Neural crest cell (in vitro differentiated cells): ENCODE data around the gene PTPRG. TPM values are rescaled to one million over a fixed set of nuclear protein-coding genes. Genes with fewer than 3 reads are reported as not detected.

Experiments used
- DNase-seq: peaks from one replicate; pipeline ENCODE4 v3.0.0; 2021; ENCODE audit warnings: low read depth, mixed read lengths, low spot score
- H3K27ac Mint-ChIP-seq: one replicate; pipeline ENCODE4 v1.8.0; 2021; ENCODE audit warnings: mild to moderate bottlenecking, mixed read lengths; ENCODE audit not compliant: unreplicated experiment
- H3K27me3 Mint-ChIP-seq: 2 replicates; pipeline ENCODE4 v1.8.0; 2021; ENCODE audit warnings: low read depth, mild to moderate bottlenecking, mixed read lengths
- H3K36me3 Mint-ChIP-seq: 2 replicates; pipeline ENCODE4 v1.8.0; 2021; ENCODE audit warnings: low read depth, mild to moderate bottlenecking, mixed read lengths
- H3K4me1 Mint-ChIP-seq: 2 replicates; pipeline ENCODE4 v1.8.0; 2021; ENCODE audit warnings: mixed read lengths
- H3K4me3 Mint-ChIP-seq: one replicate; pipeline ENCODE4 v1.8.0; 2021; ENCODE audit warnings: mild to moderate bottlenecking, mixed read lengths
- H3K9me3 Mint-ChIP-seq: 2 replicates; pipeline ENCODE4 v1.8.0; 2021; ENCODE audit warnings: mixed read lengths
- total RNA-seq: library from RNA; stranded (reverse); gene quantifications from 2 replicates; pipeline ENCODE4 v1.2.1, GENCODE V29; 2021
- TF ChIP-seq, protein P1 (sequence below): fragments of 200-600 bp; sonication (generic); conservative IDR thresholded peaks from 2 replicates; pipeline ENCODE4 v1.5.0; 2021; ENCODE audit warnings: antibody characterized with exemption, mild to moderate bottlenecking

PTPRG gene
- total RNA-seq, 1 donor from 2014 or later, result 41.2 TPM

- Mint-ChIP-seq H3K9me3 (peaks cover 13% of the 10 kb centered on the region), H3K36me3 (peaks cover 17% of the 10 kb centered on the region), H3K4me3 (no peak overlapping the region), H3K27me3 (no peaks in the 10 kb centered on the region), H3K27ac (no peak overlapping the region), H3K4me1 (peaks cover 8% of the 10 kb centered on the region)
- no peak for DNase-seq
- TF ChIP-seq, protein P1, sequence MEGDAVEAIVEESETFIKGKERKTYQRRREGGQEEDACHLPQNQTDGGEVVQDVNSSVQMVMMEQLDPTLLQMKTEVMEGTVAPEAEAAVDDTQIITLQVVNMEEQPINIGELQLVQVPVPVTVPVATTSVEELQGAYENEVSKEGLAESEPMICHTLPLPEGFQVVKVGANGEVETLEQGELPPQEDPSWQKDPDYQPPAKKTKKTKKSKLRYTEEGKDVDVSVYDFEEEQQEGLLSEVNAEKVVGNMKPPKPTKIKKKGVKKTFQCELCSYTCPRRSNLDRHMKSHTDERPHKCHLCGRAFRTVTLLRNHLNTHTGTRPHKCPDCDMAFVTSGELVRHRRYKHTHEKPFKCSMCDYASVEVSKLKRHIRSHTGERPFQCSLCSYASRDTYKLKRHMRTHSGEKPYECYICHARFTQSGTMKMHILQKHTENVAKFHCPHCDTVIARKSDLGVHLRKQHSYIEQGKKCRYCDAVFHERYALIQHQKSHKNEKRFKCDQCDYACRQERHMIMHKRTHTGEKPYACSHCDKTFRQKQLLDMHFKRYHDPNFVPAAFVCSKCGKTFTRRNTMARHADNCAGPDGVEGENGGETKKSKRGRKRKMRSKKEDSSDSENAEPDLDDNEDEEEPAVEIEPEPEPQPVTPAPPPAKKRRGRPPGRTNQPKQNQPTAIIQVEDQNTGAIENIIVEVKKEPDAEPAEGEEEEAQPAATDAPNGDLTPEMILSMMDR, result no peak
Measured at GRCh38 chr3:62175161-62175560, 613.8 kb downstream of the PTPRG start.

DNA sequence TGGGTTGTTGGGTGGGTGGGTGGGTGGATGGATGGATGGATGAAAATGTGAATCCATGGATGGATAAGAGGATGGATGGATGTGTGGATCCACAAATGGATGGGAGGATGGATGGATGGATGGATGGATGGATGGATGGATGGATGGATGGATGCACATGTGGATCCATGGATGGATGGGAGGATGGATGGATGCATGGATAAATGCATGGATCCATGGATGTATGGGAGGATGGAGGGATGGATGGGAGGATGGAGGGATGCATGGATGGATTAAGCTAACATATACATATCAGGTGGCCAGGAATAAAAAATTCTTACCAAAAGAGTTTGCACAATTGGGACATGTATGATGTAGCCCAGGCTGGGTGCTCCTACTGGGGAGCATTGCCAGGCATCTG, 616.7 kb downstream of the PTPRG start:
- Mint-ChIP-seq H3K27me3 (no peaks in the 10 kb centered on the region), H3K36me3 (peaks cover 4% of the 10 kb centered on the region), H3K4me3 (no peak overlapping the region), H3K9me3 (no peaks in the 10 kb centered on the region), H3K4me1 (no peaks in the 10 kb centered on the region), H3K27ac (no peak overlapping the region)
- TF ChIP-seq, protein P1, result no peak
- no peak for DNase-seq

DNA sequence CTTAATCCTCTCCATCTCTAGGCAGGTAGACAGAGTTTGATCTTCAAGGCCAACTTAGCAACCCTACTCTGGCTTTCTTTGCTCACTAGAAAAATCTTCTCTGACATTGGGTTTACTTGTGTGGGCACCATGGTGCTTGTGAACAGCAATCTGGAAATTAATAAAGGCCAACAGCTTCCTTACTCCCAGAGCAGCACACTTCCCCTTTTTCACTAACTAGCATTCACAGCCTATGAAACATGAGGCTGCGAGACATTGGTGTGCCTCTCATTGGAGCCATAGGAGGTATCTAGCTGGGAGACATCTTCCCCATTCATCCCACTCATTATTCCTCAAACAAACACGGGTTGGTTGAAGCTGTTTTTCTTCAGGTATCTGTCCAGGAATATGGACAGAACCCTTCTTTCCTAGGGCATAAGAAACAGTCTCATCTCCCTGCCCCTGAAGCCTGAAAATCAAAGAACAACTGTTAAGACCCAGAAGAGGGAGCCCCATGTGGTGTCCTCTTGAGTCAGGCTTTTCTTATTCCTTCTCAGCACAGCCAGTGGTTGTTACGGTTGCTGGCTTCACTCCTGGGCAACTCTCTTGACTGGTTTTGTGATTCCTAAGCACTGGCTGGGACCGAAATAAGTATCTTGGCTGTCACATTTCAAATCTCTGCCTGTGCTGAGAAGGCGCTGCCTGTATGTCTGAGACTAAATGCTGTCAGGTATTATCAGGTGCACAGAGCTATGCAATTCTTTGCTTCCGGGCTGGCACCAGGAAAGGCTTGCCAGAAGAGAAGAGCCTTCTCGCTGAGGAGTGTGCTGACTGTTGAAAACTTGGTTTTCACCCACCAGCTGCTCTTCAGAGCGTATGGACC, 617.6 kb downstream of the PTPRG start:
- no peak for DNase-seq
- TF ChIP-seq, protein P1, result no peak
- Mint-ChIP-seq H3K36me3 (peaks cover 4% of the 10 kb centered on the region), H3K4me3 (no peak overlapping the region), H3K27ac (no peak overlapping the region), H3K27me3 (no peaks in the 10 kb centered on the region), H3K9me3 (no peaks in the 10 kb centered on the region), H3K4me1 (no peaks in the 10 kb centered on the region)

GRCh38 chr3:62180514-62180913, 619.1 kb downstream of the PTPRG start:
- H3K9me3 Mint-ChIP-seq, result no peaks in the 10 kb centered on the region
- H3K4me1 Mint-ChIP-seq, result no peaks in the 10 kb centered on the region
- H3K36me3 Mint-ChIP-seq, result peaks cover 8% of the 10 kb centered on the region
- H3K27ac Mint-ChIP-seq, result no peak overlapping the region
- no peak overlapping the region for H3K4me3 Mint-ChIP-seq
- no peak for DNase-seq
- no peaks in the 10 kb centered on the region for H3K27me3 Mint-ChIP-seq
- TF ChIP-seq, protein P1, result no peak

GRCh38 chr3:62183087-62183486, 621.7 kb downstream of the PTPRG start:
- no peaks in the 10 kb centered on the region for H3K27me3 Mint-ChIP-seq
- TF ChIP-seq, protein P1, result no peak
- H3K36me3 Mint-ChIP-seq, result peaks cover 11% of the 10 kb centered on the region
- no peak overlapping the region for H3K27ac Mint-ChIP-seq
- no peaks in the 10 kb centered on the region for H3K9me3 Mint-ChIP-seq
- H3K4me1 Mint-ChIP-seq, result no peaks in the 10 kb centered on the region
- no peak for DNase-seq
- no peak overlapping the region for H3K4me3 Mint-ChIP-seq
